GM18870 (cell line): ENCODE results near the gene SMPD3.
A peak's percentile ranks its signal among the peaks of the same experiment; 100 is the strongest.

ENCODE experiments used
- ATAC-seq: cut with Tn5 transposase; IDR thresholded peaks from one replicate; pipeline ENCODE4 v1.9.1; 2021; ENCODE audit warnings: moderate library complexity; ENCODE audit not compliant: unreplicated experiment

SMPD3 gene

DNA sequence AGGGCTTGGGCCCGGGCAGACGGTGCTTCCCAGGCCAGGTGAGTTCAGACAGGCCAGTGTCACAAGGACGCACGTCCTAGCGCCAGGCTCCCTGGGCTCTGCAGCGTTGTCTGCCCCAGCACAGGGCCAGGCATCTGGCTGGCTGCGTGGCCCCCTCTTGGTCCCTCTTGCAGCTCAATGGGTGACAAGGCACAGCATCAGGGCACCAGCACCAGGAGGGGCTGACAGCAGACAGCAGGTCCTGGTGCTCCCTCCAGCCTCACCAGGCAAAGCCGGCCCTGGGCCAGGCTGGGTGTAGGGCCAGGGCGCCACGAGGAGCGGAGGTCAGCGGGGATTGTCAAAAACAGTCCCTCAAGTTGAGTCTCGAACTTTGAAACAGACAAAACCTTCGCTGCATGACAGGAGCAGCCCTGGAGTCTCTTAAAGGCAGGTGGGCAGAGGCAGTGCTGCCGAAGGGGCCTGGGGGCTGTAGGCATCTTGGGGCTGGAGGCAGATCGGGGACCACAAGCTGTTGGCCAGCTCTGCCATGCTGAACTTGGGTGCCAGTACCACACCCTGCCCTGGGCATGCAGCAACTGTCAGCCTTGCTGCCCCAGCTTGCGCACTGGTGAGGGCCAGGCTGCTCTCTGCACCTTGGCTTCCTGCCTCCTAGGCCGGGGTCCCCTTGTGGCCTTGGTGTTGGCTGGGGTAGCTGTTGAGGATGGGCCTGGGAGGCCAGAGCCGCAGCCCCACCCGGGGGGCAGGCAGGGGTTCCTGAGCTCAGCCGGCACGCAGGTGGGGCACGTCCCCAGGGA lies 88.7 kb downstream of the SMPD3 start:
- ATAC-seq: no peak

DNA sequence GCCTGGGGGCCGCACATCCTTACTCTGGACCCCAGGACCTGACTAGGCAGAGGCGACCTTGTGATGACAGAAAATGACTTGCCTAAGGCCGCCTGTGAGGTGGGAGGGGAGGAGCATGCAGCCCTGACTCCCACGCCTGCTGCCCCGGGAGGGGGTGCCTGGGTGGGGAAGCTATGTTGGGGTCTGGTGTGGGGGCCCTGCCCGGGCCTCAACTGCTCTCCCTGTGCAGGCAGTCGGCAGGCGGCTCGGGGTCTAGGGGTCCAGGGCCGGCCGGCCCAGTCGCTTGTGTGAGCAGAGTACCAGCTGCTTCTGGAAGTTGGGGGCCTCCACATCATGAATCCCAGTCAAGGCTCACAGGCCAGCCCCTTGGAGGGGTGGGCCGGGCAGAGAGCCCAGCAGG lies 89.4 kb downstream of the SMPD3 start:
- no peak for ATAC-seq

DNA sequence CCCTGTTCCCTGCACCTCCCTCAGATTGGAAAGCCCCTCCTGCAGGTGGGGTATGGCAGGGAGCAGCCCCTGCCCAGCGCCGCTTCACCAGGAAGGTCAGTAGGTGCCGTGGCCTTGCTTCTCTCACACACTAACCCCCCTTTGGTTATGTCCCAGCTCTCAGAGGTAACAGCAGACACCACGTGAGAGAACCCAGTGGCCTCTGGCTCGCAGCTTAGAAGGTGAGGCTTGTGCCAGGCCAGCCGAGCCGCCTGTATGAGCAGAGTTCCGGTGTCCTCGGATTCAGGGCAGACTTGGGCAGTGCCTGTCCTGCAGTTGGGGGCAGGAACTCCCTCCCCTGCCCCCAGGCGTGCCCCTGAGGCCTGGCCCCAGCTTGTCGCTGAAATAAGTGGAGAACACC lies 90.4 kb downstream of the SMPD3 start:
- ATAC-seq: no peak

DNA sequence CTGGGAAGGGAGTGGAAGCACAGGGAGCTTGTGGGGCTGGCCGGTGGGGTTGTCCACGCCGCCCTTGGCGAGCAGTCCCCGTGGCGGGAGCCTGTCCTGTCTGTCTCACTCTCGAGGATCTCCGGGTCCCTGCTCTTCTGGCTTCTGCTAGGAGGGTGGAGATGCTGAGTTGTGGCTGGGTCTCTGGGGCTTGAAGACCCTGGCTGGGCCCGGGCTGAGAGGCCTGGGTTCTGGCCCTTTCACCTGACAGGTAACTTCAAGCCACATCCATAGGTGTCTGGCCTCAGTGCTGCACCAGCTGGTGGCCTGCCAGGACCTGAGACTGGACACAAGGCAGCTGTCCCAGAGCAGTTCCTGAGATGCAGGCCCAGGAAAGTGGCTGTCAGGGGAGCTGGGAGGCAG lies 90.8 kb downstream of the SMPD3 start:
- ATAC-seq: no peak

DNA sequence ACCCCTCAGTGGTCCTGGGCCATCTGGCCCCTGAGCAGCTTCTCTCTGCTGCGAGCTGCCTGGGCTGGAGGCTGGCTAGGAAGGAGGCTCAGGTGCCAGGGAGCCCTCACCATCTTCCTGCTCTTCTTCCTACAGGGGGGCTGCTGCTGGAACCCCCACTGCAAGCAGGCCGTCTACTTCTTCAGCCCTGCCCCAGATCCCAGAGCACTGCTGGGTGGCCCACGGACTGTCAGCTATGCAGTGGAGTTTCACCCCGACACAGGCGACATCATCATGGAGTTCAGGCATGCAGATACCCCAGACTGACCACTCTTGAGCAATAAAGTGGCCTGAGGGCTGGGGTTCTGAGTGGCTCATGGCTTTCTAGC lies 91.4 kb downstream of the SMPD3 start:
- no peak for ATAC-seq

DNA sequence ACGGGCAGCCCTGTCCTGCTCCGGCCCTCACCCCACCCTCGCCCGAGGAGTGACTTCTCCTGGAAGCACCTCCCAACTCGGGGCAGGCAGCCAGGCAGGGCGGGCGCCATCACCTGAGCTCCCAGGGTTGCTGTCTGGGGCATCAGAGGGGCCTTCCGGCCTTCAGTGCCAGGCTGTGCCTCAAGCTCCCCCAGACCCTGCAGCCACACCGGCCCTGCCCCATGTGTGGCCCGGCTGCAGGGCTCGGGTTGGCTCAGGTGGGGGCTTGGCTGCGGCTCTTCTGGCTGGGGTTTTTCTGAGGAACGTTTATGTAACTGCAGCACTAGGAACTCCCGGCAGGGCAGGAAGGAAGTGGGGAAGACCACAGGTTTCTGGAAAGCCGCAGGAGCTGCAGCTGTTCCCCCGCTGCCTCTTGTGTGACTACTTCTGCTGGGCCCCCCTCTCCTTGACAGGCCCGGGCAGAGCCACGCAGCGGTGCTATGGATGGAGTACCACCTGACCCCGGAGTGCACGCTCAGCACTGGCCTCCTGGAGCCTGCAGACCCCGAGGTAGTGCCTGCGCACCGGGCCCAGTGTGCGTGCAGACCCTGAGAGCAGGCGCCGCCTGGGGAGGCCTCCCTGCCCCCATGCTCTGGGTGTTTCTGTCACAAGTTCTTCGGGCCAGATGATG lies 91.9 kb downstream of the SMPD3 start:
- peak; percentile 79 for ATAC-seq

DNA sequence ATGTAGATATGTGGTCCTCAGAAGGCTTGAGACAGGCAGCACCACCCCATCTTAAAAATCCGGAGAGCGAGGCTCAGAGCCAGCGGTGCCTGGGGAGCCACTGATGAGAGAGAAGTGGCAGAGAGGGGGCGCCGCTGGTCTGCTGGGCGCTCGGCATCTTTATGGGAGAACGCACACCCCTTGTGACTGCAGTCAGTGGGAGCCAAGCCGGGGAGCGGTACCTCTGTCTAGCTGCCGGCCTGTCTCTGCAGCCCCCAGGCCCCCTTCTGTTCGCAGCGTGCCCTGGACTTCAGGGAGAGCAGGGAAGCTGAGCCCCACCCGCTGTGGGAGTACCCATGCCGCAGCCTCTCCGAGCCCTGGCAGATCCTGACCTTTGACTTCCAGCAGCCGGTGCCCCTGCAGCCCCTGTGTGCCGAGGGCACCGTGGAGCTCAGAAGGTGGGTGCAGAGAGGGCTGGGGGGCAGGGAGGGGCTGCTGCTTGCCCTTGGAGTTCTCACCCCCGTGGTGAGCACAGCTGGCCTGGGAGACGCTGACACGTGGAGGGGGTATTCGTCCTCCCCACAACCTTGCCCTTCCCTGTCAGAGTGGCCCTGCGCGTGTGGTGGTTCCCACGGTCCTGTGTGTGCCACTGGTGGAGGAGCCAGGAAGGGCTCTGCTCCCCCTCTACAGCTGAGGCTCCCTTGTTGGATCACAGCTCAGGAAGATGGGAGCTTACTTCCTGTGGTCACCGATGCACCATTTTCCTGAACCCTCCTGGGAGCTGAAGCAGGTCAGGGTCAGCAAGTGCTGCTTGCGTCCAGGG lies 92.7 kb downstream of the SMPD3 start:
- ATAC-seq: peak; percentile 6

DNA sequence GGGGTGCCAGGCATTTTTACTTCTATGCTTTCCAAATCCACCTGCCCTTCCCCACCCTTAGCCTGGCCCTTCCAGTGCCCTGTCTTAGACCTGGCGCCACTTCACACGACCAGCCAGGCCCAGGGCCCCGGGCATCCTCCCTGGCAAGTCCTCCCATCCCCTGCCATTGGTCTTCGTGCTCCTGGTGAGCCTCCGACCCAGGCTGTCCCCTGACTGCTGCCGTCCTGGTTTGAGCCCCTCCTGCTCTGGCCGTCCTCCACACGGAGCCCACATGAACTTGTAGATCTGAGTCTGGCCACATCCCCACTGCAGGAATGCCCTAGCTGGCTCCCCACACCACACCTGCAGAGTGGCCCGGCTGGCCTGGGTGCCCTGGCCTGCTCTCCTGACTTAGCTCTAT lies 93.5 kb downstream of the SMPD3 start:
- no peak for ATAC-seq

DNA sequence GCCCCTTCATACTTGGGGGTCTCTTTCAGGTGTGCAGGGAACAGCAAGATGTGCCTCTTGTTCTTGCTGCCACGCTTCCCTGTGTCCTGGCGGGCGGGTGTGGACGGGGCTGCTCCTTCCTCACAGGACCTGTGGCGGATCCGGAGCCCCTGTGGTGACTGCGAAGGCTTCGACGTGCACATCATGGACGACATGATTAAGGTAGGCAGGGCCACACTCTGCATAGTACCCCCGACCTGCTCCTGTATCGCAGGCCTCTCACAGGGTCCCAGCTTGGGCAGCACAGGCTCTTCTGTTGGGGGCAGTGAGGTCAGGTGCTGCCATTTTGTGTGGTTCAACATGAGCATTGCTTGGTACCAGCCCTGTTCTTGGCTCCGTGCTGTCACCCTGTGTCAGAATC lies 94.9 kb downstream of the SMPD3 start:
- ATAC-seq: no peak

DNA sequence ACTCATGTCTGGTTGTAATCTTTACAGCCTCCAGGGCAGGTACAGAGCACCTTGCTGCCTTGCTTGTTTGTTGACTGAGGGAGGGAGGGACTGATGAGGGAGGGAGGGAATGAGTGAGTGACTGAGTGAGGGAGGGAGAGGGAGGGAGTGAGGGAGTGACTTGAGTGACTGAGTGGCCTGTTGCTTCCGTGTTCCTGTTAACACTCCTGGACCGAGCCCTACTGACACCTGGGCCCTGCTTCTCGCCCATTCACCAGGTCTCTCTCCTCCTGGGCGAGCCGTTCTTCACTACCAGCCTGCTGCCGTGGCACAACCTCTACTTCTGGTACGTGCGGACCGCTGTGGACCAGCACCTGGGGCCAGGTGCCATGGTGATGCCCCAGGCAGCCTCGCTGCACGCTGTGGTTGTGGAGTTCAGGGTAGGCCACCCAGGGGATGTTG lies 96.3 kb downstream of the SMPD3 start:
- no peak for ATAC-seq

DNA sequence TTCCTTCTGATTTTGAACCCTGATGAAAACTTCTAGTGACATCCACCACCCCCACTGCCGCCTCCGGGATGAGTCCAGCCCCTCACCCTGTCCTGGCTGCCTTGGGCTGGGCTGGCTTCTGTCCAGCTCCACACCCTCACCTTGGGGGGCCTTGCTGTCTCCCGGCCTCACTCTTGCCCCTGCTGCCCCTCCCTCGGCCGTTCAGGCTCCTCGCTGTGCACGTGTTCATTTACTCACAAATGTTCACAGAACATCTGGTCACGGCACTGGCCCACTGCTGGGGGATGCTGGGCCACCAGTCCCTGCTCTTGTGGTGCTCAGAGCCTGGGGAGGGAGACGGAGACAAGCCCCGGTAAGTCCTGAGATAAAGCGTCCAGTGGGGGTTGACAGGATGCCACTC lies 96.8 kb downstream of the SMPD3 start:
- ATAC-seq: no peak

DNA sequence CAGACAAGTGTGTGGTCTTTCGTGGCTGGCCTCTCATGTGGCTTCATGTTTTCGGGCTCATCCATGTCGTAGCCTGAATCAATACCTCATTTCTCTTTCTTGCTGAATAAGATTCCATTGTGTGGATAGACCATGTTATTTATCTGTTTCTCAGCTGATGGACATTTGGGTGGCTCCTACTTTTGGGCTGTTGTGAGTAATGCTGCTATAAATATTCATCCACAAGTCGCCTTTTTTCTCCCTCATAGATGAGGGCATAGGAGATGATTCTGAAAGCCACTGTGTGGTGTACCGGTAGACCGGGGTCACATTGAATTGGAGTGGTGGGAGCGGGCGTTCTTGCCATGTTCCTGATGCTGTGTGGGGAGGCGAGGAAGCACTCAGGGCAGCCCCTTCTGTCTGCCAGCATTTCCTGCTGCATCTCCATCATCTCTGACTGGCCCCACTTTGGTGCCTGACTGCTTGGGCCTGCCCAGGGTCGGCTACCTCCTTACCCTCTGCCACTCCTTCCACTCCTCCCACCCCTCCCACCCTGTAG lies 97.4 kb downstream of the SMPD3 start:
- no peak for ATAC-seq

DNA sequence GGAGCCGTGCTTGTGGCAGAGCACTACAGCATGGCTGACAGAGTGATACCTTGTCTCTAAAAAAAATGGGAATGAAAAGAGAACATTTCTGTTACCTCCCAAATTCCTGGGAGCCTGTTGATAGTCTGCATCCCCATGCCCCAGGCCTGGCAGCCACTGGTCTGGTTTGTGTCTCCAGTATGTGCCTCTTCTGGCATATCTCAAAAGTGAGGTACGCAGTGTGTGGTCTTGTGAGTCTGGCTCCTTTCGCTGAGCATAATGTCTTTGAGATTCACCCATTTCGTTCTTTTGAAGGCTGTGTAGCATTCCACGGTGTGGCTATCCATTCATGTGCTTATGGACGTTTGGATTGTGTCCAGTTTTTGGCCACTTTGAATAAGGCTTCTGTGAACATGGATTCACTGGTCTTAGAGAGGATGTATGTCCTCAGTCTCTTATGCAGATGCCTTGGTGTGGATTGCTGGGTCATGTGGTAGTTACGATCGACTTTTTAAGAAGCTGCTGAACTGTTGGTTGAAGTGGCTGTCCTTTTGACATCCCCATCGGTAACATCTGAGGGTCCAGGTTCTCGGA lies 98.4 kb downstream of the SMPD3 start:
- no peak for ATAC-seq

DNA sequence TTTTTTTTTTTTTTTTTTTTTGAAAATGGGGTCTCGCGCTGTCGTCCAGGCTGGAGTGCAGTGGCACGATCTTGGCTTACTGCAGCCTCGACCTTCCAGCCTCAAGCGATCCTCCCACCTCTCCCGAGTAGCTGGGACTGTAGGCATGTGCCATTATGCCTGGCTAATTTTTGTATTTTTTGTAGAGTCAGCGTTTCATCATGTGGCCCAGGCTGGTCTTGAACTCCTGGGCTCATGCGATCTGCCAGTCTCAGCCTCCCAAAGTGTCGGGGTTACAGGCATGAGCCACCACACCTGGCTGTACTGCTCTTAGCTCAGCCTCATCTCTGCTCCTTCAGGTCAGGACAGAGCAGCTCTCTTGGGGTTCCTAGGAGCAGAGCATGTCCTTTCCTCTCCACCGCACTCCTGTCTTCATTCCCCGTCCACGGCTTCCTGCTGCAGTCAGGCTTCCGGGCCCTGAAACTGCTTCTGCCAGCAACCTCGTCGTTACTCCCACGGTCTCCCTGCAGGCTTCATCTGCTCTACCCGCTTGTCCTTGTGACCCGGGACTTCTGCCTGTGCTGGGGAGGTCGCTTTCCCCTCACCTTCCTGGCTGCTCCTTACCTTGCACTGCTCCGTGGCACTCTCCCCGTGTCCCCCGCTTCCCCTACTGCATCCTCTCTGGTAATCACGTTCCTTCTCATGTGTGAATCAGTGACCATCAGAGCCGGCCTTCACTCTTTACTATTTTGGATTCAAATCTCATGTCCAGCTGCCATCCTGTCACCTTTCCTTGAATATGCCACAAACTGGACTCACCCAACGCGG lies 99.5 kb downstream of the SMPD3 start:
- no peak for ATAC-seq

DNA sequence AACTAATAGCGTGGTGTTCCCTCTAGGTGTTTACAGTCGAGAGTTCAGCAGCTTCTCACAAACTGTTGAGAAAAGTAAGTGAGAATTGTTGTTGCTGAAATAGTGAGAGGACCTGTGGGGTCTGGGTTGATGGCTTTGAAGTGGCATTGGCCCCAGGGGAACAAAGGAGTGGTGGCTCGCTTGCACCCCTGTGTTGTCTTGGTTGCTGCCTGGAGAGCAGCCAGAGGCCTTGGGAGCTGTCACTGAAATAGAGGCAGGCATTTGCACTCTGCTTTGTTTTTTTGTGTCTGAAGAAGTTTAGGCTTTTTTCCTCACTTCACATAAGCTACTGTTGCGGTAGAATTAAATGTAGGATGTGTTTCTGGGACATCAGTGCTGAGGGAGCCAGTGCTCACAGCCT lies 100.7 kb downstream of the SMPD3 start:
- ATAC-seq: no peak

DNA sequence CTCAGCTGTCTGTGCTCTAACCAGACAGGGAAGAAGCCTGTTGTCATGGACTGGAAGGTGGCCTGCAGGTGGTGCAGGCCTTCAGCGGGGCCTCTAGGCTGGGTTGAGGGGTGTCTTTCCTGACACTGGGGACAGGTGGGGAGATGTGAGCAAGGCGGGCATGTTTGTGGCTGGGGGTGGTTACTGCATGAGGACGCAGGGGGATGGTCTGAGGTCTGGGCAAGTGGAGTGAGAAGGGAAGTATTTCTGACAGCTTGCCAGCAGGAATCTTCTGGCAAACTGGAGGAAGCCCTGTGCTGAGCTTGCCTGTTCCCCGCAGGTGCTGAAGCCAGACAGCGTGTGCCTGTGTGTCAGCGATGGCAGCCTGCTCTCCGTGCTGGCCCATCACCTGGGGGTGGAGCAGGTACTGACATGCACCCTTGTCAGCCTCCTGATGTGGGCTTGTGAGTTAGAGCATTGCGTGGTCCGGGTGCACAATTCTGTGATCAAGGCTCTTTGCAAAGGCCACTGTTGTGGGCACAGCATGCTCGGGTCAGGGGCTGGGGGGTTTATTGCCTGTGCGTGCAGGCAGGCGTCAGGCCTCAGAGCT lies 101.3 kb downstream of the SMPD3 start:
- ATAC-seq: no peak

DNA sequence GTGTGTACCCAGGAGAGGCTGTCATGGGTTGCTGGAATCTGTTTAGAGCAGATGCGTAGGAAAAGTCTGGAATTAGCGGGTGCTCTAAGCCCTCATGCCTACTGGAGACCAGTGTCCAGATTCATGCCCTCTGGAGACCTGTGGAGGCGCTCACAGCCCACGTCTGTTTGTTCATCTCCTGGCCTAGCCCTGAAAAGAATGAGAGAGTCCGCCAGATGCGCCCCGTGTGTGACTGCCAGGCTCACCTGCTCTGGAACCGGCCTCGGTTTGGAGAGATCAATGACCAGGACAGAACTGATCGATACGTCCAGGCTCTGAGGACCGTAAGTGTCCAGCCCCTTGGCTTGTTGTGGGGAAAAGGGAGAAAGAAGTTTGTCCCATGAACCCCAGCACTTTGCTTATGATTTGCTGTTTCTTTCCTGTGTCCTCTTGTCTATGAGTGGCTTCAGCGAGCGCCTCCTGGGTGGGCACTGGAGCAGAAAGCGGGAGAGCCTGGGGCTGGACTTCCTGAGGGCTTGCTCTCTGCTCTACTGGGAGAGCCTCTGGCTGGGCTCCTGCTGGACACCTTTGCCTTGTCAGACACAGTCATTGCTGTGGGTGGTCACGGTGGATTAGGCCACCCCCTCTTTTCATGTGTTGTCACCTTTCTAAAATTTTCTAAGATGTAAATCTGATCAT lies 102.2 kb downstream of the SMPD3 start:
- no peak for ATAC-seq

DNA sequence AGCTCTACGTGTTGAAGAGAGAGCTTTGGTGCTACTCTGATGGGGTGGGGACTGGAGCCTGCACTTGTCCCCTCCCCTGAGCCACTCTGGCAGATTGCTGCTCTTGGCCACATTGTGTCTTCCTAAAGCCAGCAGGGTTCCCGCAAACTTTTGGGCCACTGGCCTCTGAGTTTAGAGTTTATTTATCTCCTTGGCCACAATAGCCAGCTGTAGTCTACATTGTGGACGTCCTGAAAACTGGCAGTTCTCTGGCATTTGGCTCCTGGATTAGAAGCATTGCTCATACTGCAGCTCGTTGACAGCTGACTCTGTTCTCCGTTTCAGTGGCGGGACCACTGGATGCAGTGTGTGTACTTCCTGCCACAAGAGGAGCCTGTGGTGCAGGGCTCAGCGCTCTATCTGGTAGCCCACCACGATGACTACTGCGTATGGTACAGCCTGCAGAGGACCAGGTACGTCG lies 102.9 kb downstream of the SMPD3 start:
- no peak for ATAC-seq

DNA sequence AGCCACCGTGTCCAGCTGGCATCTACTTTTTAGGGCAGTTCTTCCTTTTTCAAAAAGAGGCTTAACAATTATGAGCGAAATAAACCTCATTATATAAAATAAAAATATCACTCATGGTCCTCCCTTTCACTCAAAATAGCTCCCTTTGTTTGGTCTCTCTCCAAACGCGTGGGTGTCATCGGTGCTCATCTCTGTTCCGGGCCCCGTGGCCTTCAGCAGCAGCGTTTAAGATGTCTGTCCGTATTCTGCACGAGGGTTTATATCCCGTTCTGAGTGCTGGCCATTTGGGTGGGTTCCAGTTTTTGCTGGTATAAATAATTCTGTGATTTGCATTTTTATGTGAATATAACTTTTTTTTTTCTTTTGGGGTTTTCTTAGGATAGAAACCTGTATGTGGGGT lies 104.1 kb downstream of the SMPD3 start:
- no peak for ATAC-seq
